PC-3 (cell line): Measurements from ENCODE around the gene PGC.

Source experiments
- CTCF ChIP-seq: fragments of 300-600 bp; sonication (generic); conservative IDR thresholded peaks from 2 replicates; pipeline ENCODE4 v1.5.1; 2017; ENCODE audit warnings: antibody characterized with exemption, low read depth, mild to moderate bottlenecking, low read length
- EZH2 ChIP-seq: fragments of 300-600 bp; sonication (generic); IDR thresholded peaks from one replicate; pipeline ENCODE4 v1.6.1; 2017; ENCODE audit warnings: antibody characterized with exemption, mild to moderate bottlenecking, low read length; ENCODE audit not compliant: unreplicated experiment

GRCh38 chr6:41717392-41717736 is 29.8 kb downstream of the PGC start:
- TF ChIP-seq EZH2 (no peak), CTCF (no peak)
